IMR-90 (cell line): ENCODE results near the gene C22orf31. TPM values are rescaled to one million over a fixed set of nuclear protein-coding genes. Genes with fewer than 3 reads are reported as not detected.

Experiments used
- ATAC-seq: fragments of 200-7000 bp; cut with Tn5 transposase; 2 replicates; pipeline ENCODE4 v1.9.1; 2020; ENCODE audit warnings: low read depth, mild to moderate bottlenecking, moderate library complexity
- BruUV-seq: library from RNA; stranded (reverse); fragments of 400-500 nt; replicated peaks from 2 replicates; lab custom pipeline; 2021; lab: Mats Ljungman, UMichigan
- CTCF ChIA-PET: fragments of 300-600 bp; formaldehyde crosslinking; extraction: SDS; loops from one replicate; lab custom pipeline; 2021; ENCODE audit warnings: antibody characterized with exemption; lab: Yijun Ruan, JAX
- POLR2A ChIA-PET: fragments of 300-600 bp; sonication (Branson Sonifier 250); formaldehyde crosslinking; loops from one replicate; lab custom pipeline; 2022; ENCODE audit warnings: antibody characterized with exemption; ENCODE audit not compliant: unreplicated experiment; lab: Charles Lee
- DNase-seq: peaks from one replicate; pipeline ENCODE4 v3.0.0; 2013
- H2AFZ ChIP-seq: replicated peaks from 2 replicates; pipeline ENCODE3; 2013; ENCODE audit warnings: low read length, mild to moderate bottlenecking; ENCODE audit not compliant: poor library complexity
- H2AK5ac ChIP-seq: 2 replicates; pipeline ENCODE4 v1.6.1; 2013; ENCODE audit warnings: low read depth, low read length, inconsistent platforms
- H2AK9ac ChIP-seq: replicated peaks from 2 replicates; pipeline ENCODE3; 2013; ENCODE audit warnings: mild to moderate bottlenecking, low read depth, low read length, moderate library complexity; ENCODE audit not compliant: poor library complexity
- H2BK120ac ChIP-seq: 2 replicates; pipeline ENCODE4 v1.6.1; 2013; ENCODE audit warnings: low read depth, low read length, inconsistent platforms
- H2BK15ac ChIP-seq: 3 replicates; pipeline ENCODE4 v1.6.1; 2013; ENCODE audit warnings: low read depth, low read length, inconsistent platforms
- H2BK20ac ChIP-seq: 2 replicates; pipeline ENCODE4 v1.6.1; 2013; ENCODE audit warnings: low read depth, mild to moderate bottlenecking, inconsistent platforms, low read length, moderate library complexity
- H2BK5ac ChIP-seq: 2 replicates; pipeline ENCODE4 v1.6.1; 2013; ENCODE audit warnings: mild to moderate bottlenecking, low read depth, low read length, inconsistent platforms; ENCODE audit not compliant: poor library complexity, severe bottlenecking
- H3K14ac ChIP-seq: replicated peaks from 2 replicates; pipeline ENCODE4 v1.6.1; 2013; ENCODE audit warnings: low read depth, low read length, inconsistent platforms
- H3K18ac ChIP-seq: 2 replicates; pipeline ENCODE4 v1.6.1; 2013; ENCODE audit warnings: low read depth, low read length, control low read depth
- H3K23ac ChIP-seq: 2 replicates; pipeline ENCODE4 v1.6.1; 2013; ENCODE audit warnings: low read depth, low read length, inconsistent platforms
- H3K27ac ChIP-seq: 2 replicates; pipeline ENCODE4 v1.5.1; 2013; ENCODE audit warnings: mild to moderate bottlenecking, control low read depth, low read length; ENCODE audit not compliant: insufficient read depth
- H3K27me3 ChIP-seq: 2 replicates; pipeline ENCODE4 v1.6.1; 2013; ENCODE audit warnings: low read length; ENCODE audit not compliant: control insufficient read depth, insufficient read depth
- H3K36me3 ChIP-seq: 2 replicates; pipeline ENCODE4 v1.6.1; 2013; ENCODE audit warnings: low read length, mixed read lengths; ENCODE audit not compliant: control insufficient read depth, insufficient read depth
- H3K4ac ChIP-seq: 2 replicates; pipeline ENCODE4 v1.6.1; 2013; ENCODE audit warnings: low read depth, low read length, inconsistent platforms
- H3K4me1 ChIP-seq: 2 replicates; pipeline ENCODE4 v1.6.1; 2013; ENCODE audit warnings: low read length, mixed read lengths; ENCODE audit not compliant: control insufficient read depth, insufficient read depth
- H3K4me2 ChIP-seq: 2 replicates; pipeline ENCODE4 v1.6.1; 2013; ENCODE audit warnings: low read depth, mild to moderate bottlenecking, control low read depth, low read length, moderate library complexity
- H3K4me3 ChIP-seq: 2 replicates; pipeline ENCODE4 v1.5.1; 2013; ENCODE audit warnings: low read depth, mild to moderate bottlenecking, control low read depth, low read length, moderate library complexity; ENCODE audit not compliant: insufficient read depth
- H3K56ac ChIP-seq: 2 replicates; pipeline ENCODE4 v1.6.1; 2013; ENCODE audit warnings: low read length, inconsistent platforms; ENCODE audit not compliant: insufficient read depth; ENCODE audit errors: extremely low read depth
- H3K79me1 ChIP-seq, 2 experiments: 2 replicates each; pipeline ENCODE4 v1.6.1; 2013; ENCODE audit warnings: low read length in 2 of 2, inconsistent platforms in 1 of 2, low read depth in 1 of 2
- H3K9ac ChIP-seq: 2 replicates; pipeline ENCODE4 v1.6.1; 2013; ENCODE audit warnings: low read depth, low read length, control low read depth
- H3K9me1 ChIP-seq: 2 replicates; pipeline ENCODE4 v1.6.1; 2013; ENCODE audit warnings: low read length, inconsistent platforms; ENCODE audit not compliant: insufficient read depth
- H3K9me3 ChIP-seq: 2 replicates; pipeline ENCODE4 v1.6.1; 2013; ENCODE audit warnings: low read length; ENCODE audit not compliant: control insufficient read depth, insufficient read depth
- H4K20me1 ChIP-seq: 2 replicates; pipeline ENCODE4 v1.6.1; 2013; ENCODE audit warnings: low read length, inconsistent platforms; ENCODE audit not compliant: insufficient read depth
- H4K5ac ChIP-seq: 2 replicates; pipeline ENCODE4 v1.6.1; 2013; ENCODE audit warnings: mild to moderate bottlenecking, low read depth, low read length, control low read depth
- H4K8ac ChIP-seq, 2 experiments: 2 replicates each; pipeline ENCODE4 v1.6.1; 2013; ENCODE audit warnings: low read depth in 2 of 2, low read length in 2 of 2, control low read depth in 1 of 2, inconsistent platforms in 1 of 2
- H4K91ac ChIP-seq: 2 replicates; pipeline ENCODE4 v1.6.1; 2013; ENCODE audit warnings: low read depth, low read length, inconsistent platforms; ENCODE audit not compliant: insufficient read depth
- BHLHE40 ChIP-seq: fragments of 150-350 bp; IDR thresholded peaks from 2 replicates; pipeline ENCODE4 v1.6.1; 2016; ENCODE audit warnings: mild to moderate bottlenecking, low read depth, low read length
- CEBPB ChIP-seq: IDR thresholded peaks from 2 replicates; pipeline ENCODE4 v1.6.1; 2012; ENCODE audit warnings: low read depth, low read length, improper control_type of control experiment
- CHD1 ChIP-seq: IDR thresholded peaks from 2 replicates; pipeline ENCODE4 v1.6.1; 2012; ENCODE audit warnings: low read depth, low read length, improper control_type of control experiment
- FOS ChIP-seq: fragments of 150-350 bp; IDR thresholded peaks from 2 replicates; pipeline ENCODE4 v1.6.1; 2016; ENCODE audit warnings: low read depth, low read length
- MAFK ChIP-seq: IDR thresholded peaks from 2 replicates; pipeline ENCODE4 v1.6.1; 2012; ENCODE audit warnings: low read depth, low read length, improper control_type of control experiment
- MAZ ChIP-seq: IDR thresholded peaks from 2 replicates; pipeline ENCODE4 v1.6.1; 2012; ENCODE audit warnings: low read depth, mild to moderate bottlenecking, low read length, improper control_type of control experiment, moderate library complexity, borderline replicate concordance
- MXI1 ChIP-seq: IDR thresholded peaks from 2 replicates; pipeline ENCODE4 v1.6.1; 2012; ENCODE audit warnings: low read depth, mild to moderate bottlenecking, low read length, moderate library complexity, borderline replicate concordance
- NFE2L2 ChIP-seq: fragments of 150-350 bp; IDR thresholded peaks from 2 replicates; pipeline ENCODE4 v1.6.1; 2016; ENCODE audit warnings: low read depth, mild to moderate bottlenecking, low read length
- POLR2A ChIP-seq: IDR thresholded peaks from 2 replicates; pipeline ENCODE4 v1.6.1; 2012; ENCODE audit warnings: mild to moderate bottlenecking, low read depth, low read length
- RAD21 ChIP-seq: IDR thresholded peaks from 2 replicates; pipeline ENCODE4 v1.6.1; 2012; ENCODE audit warnings: low read length, improper control_type of control experiment
- RCOR1 ChIP-seq: IDR thresholded peaks from 2 replicates; pipeline ENCODE4 v1.6.1; 2012; ENCODE audit warnings: mild to moderate bottlenecking, low read length, improper control_type of control experiment; ENCODE audit not compliant: insufficient replicate concordance
- RFX5 ChIP-seq: IDR thresholded peaks from 2 replicates; pipeline ENCODE4 v1.8.0; 2012; ENCODE audit warnings: low read depth, mild to moderate bottlenecking, low read length, moderate library complexity
- SMC3 ChIP-seq: fragments of 150-350 bp; IDR thresholded peaks from 2 replicates; pipeline ENCODE4 v1.6.1; 2016; ENCODE audit warnings: low read depth, mild to moderate bottlenecking, antibody characterized with exemption, low read length, moderate library complexity
- WGBS, 2 experiments: methylation state at CpG; one replicate each; pipeline versions ENCODE4 v1.1.5 to v1.1.7; 2013; ENCODE audit warnings: missing lambda C conversion rate in 2 of 2; ENCODE audit not compliant: insufficient read length in 1 of 2; ENCODE audit errors: extremely low coverage in 2 of 2; 5-methylcytosine and 5-hydroxymethylcytosine counted together
- dilution Hi-C: fragments of 300-500 bp; cut with HindIII; formaldehyde crosslinking; loops from one replicate; pipeline ENCODE4 v1.14.3; 2018; ENCODE audit warnings: low sequenced_read_pairs; ENCODE audit not compliant: unreplicated experiment
- in situ Hi-C: fragments of 300-500 bp; cut with MboI; formaldehyde crosslinking; loops from 3 replicates; pipeline ENCODE4 v1.14.3; 2019; ENCODE audit warnings: low sequenced_read_pairs, inconsistent platforms, mixed read lengths
- intact Hi-C: fragments of 100-400 bp; cut with micrococcal nuclease; formaldehyde crosslinking; loops from 2 replicates; pipeline ENCODE4 v1.10.0; 2022
- polyA plus RNA-seq, 3 experiments: library from polyadenylated mRNA; depleted of rRNA; stranded (reverse); fragments of >200 nt; gene quantifications; 2 replicates each; pipeline ENCODE4 v1.2.3, GENCODE V29; 2012; ENCODE audit warnings: low replicate concordance in 1 of 3
- total RNA-seq: library from RNA; depleted of rRNA; stranded (reverse); fragments of >200 nt; gene quantifications from 2 replicates; pipeline ENCODE4 v1.2.3, GENCODE V29; 2012
- TF ChIP-seq, protein P1 (sequence below): fragments of 150-350 bp; IDR thresholded peaks from 2 replicates; pipeline ENCODE4 v1.6.1; 2017; ENCODE audit warnings: mild to moderate bottlenecking, antibody characterized with exemption, low read length, low read depth
- TF ChIP-seq, protein P2 (sequence below): fragments of 150-350 bp; IDR thresholded peaks from 2 replicates; pipeline ENCODE4 v1.6.1; 2016; ENCODE audit warnings: low read depth, mild to moderate bottlenecking, low read length, moderate library complexity, borderline replicate concordance
- TF ChIP-seq, protein P3 (sequence below): conservative IDR thresholded peaks from 2 replicates; pipeline ENCODE4 v1.5.1; 2012; ENCODE audit warnings: mild to moderate bottlenecking, low read depth, low read length, improper control_type of control experiment

Gene C22orf31
- total and polyA plus RNA-seq, 2 of the 4 experiments (the other 2 are of a cell fraction): not detected

- CTCF ChIA-PET: interaction anchor here (0.6 to 1.4 kb wide), 2 partner anchors 9 to 109 kb away, joined by 3 to 6 read pairs; no protein-coding TSS in a partner anchor
These were observed 7.3 kb downstream of the C22orf31 start for GRCh38 chr22:29054251-29054767.

More at GRCh38 chr22:29054251-29054767, 7.3 kb downstream of the C22orf31 start:
- Histone ChIP-seq H3K56ac (no peak overlapping the region), H2BK120ac (no peak overlapping the region), H3K14ac (no peak overlapping the region), H2AK9ac (no peak overlapping the region), H3K36me3 (peaks cover 7% of the 10 kb centered on the region), H3K18ac (no peak overlapping the region), H2AFZ (no peak overlapping the region), H3K4me2 (no peak overlapping the region), H2AK5ac (no peak overlapping the region), H4K5ac (no peak overlapping the region), H4K8ac (no peak overlapping the region), H3K27me3 (no peaks in the 10 kb centered on the region), H3K9me1 (no peaks in the 10 kb centered on the region), H2BK5ac (no peak overlapping the region), H3K9me3 (no peaks in the 10 kb centered on the region), H3K27ac (no peak overlapping the region), H3K79me1 (no peaks in the 10 kb centered on the region), H3K4me1 (no peaks in the 10 kb centered on the region), H3K4ac (no peak overlapping the region), H3K4me3 (no peak overlapping the region), H4K20me1 (no peaks in the 10 kb centered on the region), H4K91ac (no peak overlapping the region), H2BK15ac (no peak overlapping the region), H2BK20ac (no peak overlapping the region), H3K23ac (no peak overlapping the region), H3K9ac (no peak overlapping the region)
- in situ Hi-C loops (no loop called here), intact Hi-C loops (no loop called here), dilution Hi-C loops (no loop called here)
- TF ChIP-seq SMC3 (no peak), MXI1 (no peak), RAD21 (no peak), CEBPB (no peak), NFE2L2 (no peak), BHLHE40 (no peak), RFX5 (no peak), RCOR1 (no peak), CHD1 (no peak), POLR2A (no peak), MAFK (no peak), FOS (no peak), MAZ (no peak)
- TF ChIP-seq, protein P1, sequence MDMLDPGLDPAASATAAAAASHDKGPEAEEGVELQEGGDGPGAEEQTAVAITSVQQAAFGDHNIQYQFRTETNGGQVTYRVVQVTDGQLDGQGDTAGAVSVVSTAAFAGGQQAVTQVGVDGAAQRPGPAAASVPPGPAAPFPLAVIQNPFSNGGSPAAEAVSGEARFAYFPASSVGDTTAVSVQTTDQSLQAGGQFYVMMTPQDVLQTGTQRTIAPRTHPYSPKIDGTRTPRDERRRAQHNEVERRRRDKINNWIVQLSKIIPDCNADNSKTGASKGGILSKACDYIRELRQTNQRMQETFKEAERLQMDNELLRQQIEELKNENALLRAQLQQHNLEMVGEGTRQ: no peak
- TF ChIP-seq, protein P2, sequence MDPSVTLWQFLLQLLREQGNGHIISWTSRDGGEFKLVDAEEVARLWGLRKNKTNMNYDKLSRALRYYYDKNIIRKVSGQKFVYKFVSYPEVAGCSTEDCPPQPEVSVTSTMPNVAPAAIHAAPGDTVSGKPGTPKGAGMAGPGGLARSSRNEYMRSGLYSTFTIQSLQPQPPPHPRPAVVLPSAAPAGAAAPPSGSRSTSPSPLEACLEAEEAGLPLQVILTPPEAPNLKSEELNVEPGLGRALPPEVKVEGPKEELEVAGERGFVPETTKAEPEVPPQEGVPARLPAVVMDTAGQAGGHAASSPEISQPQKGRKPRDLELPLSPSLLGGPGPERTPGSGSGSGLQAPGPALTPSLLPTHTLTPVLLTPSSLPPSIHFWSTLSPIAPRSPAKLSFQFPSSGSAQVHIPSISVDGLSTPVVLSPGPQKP: no peak
- TF ChIP-seq, protein P3, sequence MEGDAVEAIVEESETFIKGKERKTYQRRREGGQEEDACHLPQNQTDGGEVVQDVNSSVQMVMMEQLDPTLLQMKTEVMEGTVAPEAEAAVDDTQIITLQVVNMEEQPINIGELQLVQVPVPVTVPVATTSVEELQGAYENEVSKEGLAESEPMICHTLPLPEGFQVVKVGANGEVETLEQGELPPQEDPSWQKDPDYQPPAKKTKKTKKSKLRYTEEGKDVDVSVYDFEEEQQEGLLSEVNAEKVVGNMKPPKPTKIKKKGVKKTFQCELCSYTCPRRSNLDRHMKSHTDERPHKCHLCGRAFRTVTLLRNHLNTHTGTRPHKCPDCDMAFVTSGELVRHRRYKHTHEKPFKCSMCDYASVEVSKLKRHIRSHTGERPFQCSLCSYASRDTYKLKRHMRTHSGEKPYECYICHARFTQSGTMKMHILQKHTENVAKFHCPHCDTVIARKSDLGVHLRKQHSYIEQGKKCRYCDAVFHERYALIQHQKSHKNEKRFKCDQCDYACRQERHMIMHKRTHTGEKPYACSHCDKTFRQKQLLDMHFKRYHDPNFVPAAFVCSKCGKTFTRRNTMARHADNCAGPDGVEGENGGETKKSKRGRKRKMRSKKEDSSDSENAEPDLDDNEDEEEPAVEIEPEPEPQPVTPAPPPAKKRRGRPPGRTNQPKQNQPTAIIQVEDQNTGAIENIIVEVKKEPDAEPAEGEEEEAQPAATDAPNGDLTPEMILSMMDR: no peak
- 81% methylated on average over 4 of the region's 10 CpGs; no CpG with 5 or more reads in 1 of the 2 experiments for WGBS, 2 experiments
- BruUV-seq: no TSS peak
- POLR2A ChIA-PET: no interaction called here
- DNase-seq: no peak
- ATAC-seq: no peak
